WTC11 (cell line): ENCODE results near the gene NXN. TPM values are rescaled to one million over a fixed set of nuclear protein-coding genes. Genes with fewer than 3 reads are reported as not detected.

ENCODE experiments used
- ATAC-seq: fragments of 200-7000 bp; cut with Tn5 transposase; 2 replicates; pipeline ENCODE4 v1.10.0; 2021; ENCODE audit warnings: mild to moderate bottlenecking, moderate library complexity
- CTCF ChIA-PET: fragments of 300-600 bp; sonication (Branson Sonifier 250); formaldehyde crosslinking; loops from one replicate; lab custom pipeline; 2021; ENCODE audit warnings: antibody characterized with exemption; lab: Charles Lee
- POLR2A ChIA-PET: fragments of 350-600 bp; sonication (Branson Sonifier 250); formaldehyde crosslinking; loops from one replicate; lab custom pipeline; 2021; ENCODE audit warnings: antibody characterized with exemption; lab: Charles Lee
- DNase-seq: peaks from one replicate; pipeline ENCODE4 v3.0.0; 2021; ENCODE audit warnings: low spot score
- H3K27ac Mint-ChIP-seq: 2 replicates; pipeline ENCODE4 v1.8.0; 2021; ENCODE audit warnings: mixed read lengths
- H3K27me3 Mint-ChIP-seq: 2 replicates; pipeline ENCODE4 v1.8.0; 2021; ENCODE audit warnings: low read depth, mild to moderate bottlenecking, moderate library complexity, mixed read lengths
- H3K36me3 Mint-ChIP-seq: 2 replicates; pipeline ENCODE4 v1.8.0; 2021; ENCODE audit warnings: mixed read lengths
- H3K4me1 Mint-ChIP-seq: 2 replicates; pipeline ENCODE4 v1.8.0; 2022; ENCODE audit warnings: mixed read lengths
- H3K4me3 Mint-ChIP-seq: 2 replicates; pipeline ENCODE4 v1.8.0; 2021; ENCODE audit warnings: mild to moderate bottlenecking, moderate library complexity, mixed read lengths
- H3K9me3 Mint-ChIP-seq: 2 replicates; pipeline ENCODE4 v1.8.0; 2021; ENCODE audit warnings: mixed read lengths
- AFF4 ChIP-seq: sonication (generic); formaldehyde crosslinking; IDR thresholded peaks from 2 replicates; pipeline ENCODE4 v1.8.1; 2023; ENCODE audit warnings: mild to moderate bottlenecking, missing genetic modification reagents, borderline replicate concordance
- ATF1 ChIP-seq: sonication (generic); formaldehyde crosslinking; IDR thresholded peaks from 2 replicates; pipeline ENCODE4 v1.8.1; 2023; ENCODE audit warnings: mild to moderate bottlenecking, moderate library complexity, missing genetic modification reagents
- CBFB ChIP-seq: sonication (generic); formaldehyde crosslinking; IDR thresholded peaks from 2 replicates; pipeline ENCODE4 v1.8.1; 2022; ENCODE audit warnings: mild to moderate bottlenecking, low read depth, missing genetic modification reagents
- CREB1 ChIP-seq: sonication (generic); formaldehyde crosslinking; IDR thresholded peaks from 2 replicates; pipeline ENCODE4 v1.8.0; 2023; ENCODE audit warnings: mild to moderate bottlenecking, missing genetic modification reagents
- IRF1 ChIP-seq: sonication (generic); formaldehyde crosslinking; IDR thresholded peaks from 2 replicates; pipeline ENCODE4 v1.8.0; 2023; ENCODE audit warnings: missing genetic modification reagents
- JUN ChIP-seq: sonication (generic); formaldehyde crosslinking; IDR thresholded peaks from 2 replicates; pipeline ENCODE4 v1.8.0; 2023; ENCODE audit warnings: mild to moderate bottlenecking, missing genetic modification reagents
- NFATC4 ChIP-seq: fragments of 250-450 bp; sonication (Bioruptor Pico); IDR thresholded peaks from 2 replicates; pipeline ENCODE4 v1.9.0; 2021; ENCODE audit warnings: mild to moderate bottlenecking
- NR2C2 ChIP-seq: sonication (generic); formaldehyde crosslinking; IDR thresholded peaks from 2 replicates; pipeline ENCODE4 v1.8.0; 2022; ENCODE audit warnings: mild to moderate bottlenecking, missing genetic modification reagents
- OVOL2 ChIP-seq: fragments of 250-450 bp; sonication (Bioruptor Pico); IDR thresholded peaks from 2 replicates; pipeline ENCODE4 v1.9.0; 2021; ENCODE audit warnings: mild to moderate bottlenecking, borderline replicate concordance
- PRDM15 ChIP-seq: sonication (generic); formaldehyde crosslinking; IDR thresholded peaks from 2 replicates; pipeline ENCODE4 v1.8.0; 2022; ENCODE audit warnings: missing genetic modification reagents
- SMAD4 ChIP-seq: sonication (generic); formaldehyde crosslinking; IDR thresholded peaks from 2 replicates; pipeline ENCODE4 v1.8.0; 2022; ENCODE audit warnings: mild to moderate bottlenecking, missing genetic modification reagents
- ZBTB43 ChIP-seq: sonication (generic); formaldehyde crosslinking; IDR thresholded peaks from 2 replicates; pipeline ENCODE4 v1.8.1; 2023; ENCODE audit warnings: mild to moderate bottlenecking, missing genetic modification reagents
- ZMAT4 ChIP-seq: fragments of 250-450 bp; sonication (Bioruptor Pico); IDR thresholded peaks from 2 replicates; pipeline ENCODE4 v1.9.0; 2021; ENCODE audit warnings: mild to moderate bottlenecking
- ZNF138 ChIP-seq: sonication (generic); formaldehyde crosslinking; conservative IDR thresholded peaks from 2 replicates; pipeline ENCODE4 v1.8.1; 2022; ENCODE audit warnings: mild to moderate bottlenecking, moderate library complexity, missing genetic modification reagents
- ZNF512 ChIP-seq: sonication (generic); formaldehyde crosslinking; IDR thresholded peaks from 2 replicates; pipeline ENCODE4 v1.8.1; 2022; ENCODE audit warnings: missing genetic modification reagents, borderline replicate concordance
- total RNA-seq: library from RNA; stranded (reverse); gene quantifications from 3 replicates; pipeline ENCODE4 v1.2.3, GENCODE V29; 2021

Gene NXN
- total RNA-seq, 1 experiment from 2014 or later, result 96.8 TPM

GRCh38 chr17:850086-850850 is 129.3 kb downstream of the NXN start:
- DNase-seq (no peak), ATAC-seq (no peak)
- Mint-ChIP-seq H3K27me3 (no peaks in the 10 kb centered on the region), H3K36me3 (no peaks in the 10 kb centered on the region), H3K4me1 (peaks cover 63% of the 10 kb centered on the region), H3K4me3 (no peak overlapping the region), H3K9me3 (no peaks in the 10 kb centered on the region), H3K27ac (peak overlapping the region; percentile 87)
- TF ChIP-seq ZNF138 (CRISPR knock-in tag) (no peak), ZMAT4 (no peak), JUN (no peak), AFF4 (CRISPR knock-in tag) (no peak), OVOL2 (no peak), ZNF512 (CRISPR knock-in tag) (no peak), CBFB (no peak), IRF1 (CRISPR knock-in tag) (no peak), NR2C2 (no peak), CREB1 (CRISPR knock-in tag) (no peak), SMAD4 (CRISPR knock-in tag) (no peak), ZBTB43 (CRISPR knock-in tag) (no peak), NFATC4 (no peak), PRDM15 (CRISPR knock-in tag) (no peak), ATF1 (no peak)
- CTCF ChIA-PET, result interaction anchor here (0.9 to 4.7 kb wide), 6 partner anchors 29 to 206 kb away, joined by 5 to 20 read pairs (median 6); partner anchors contain the start of genes NXN and TIMM22
- POLR2A ChIA-PET, result no interaction called here
